NCI-H1436 treated with DMSO at 0.1 percent for 48 hours (cell line): ENCODE data around the gene SLC13A5.
A peak's percentile ranks its signal among the peaks of the same experiment; 100 is the strongest.
"Not testable (repeated sequence)": the region's sequence is repeated elsewhere in the genome, so short reads cannot be mapped to it uniquely, and the experiment has no call there.

Experiments
- DNase-seq: peaks from one replicate; lab custom pipeline; 2025; lab: John Stamatoyannopoulos, UW

The SLC13A5 gene

DNA sequence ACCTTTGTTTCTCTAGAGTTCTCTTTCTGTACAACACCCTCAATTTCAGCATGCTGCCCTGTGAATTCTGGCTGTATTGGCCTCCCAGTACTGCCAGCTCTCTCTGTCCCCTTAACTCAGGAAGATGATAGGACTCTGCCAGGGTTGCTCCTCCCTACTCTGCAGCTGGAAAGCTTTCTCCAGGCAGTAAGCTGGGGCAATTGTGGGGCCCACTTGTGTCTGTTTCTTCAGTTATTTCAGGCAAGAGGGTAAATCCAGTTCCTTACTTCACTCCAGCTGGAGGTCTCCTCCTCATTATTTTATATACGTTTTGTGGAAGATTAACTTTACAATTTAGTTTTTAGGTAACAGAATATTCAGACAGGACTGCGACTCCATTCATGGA, 51.7 kb downstream of the SLC13A5 start:
- no peak for DNase-seq

DNA sequence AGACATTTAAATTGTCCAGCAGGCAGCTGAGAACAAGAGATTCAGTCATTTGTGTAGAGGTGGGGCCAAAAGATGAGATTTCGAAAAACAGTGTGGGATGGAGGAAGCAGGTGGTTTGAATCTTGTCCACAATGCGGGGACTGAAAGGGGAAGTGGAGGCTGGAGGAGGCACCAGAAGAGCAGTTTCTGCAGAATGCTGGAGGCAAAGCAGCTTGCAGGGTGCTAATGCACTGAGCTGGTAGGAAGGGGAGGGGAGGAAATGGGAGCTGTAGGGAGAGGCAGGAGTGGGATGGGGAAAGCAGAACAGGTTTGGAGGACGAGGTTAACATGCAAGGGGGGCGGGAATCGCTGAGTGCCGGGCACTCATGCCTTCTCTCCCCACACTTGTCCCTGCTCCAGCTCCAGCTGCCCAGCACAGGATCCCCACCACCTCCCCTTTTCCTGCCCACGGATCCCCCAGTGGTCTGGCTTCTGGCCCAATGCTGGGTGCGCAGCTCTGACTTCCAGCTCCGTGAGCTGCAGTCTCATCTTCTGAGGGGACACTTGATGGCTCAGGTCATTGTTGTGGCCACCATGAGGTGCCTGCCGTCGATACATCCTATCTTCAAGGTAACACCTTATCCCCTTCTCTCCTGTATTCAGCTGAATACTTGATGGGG, 52.2 kb downstream of the SLC13A5 start:
- DNase-seq: no peak

DNA sequence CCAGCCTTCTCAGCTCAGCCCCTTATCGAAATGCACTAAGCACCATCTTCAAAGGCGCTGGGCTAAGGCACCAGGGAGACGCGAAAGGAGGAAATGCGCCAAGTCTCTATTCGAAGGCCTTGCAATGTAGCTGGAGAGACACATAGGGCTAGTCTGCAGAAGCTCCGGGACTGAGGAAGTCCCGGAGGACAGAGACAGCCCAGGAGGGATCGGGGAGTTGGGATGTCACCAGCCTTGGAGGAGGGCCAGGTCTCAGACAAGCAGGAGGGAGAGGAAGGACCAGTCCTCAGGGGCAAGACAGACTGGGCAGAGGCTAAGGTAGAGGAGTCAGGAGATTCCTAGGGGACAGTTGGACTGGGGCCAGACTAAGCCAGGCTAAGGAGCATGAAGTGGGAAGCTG, 53.1 kb downstream of the SLC13A5 start:
- no peak for DNase-seq

DNA sequence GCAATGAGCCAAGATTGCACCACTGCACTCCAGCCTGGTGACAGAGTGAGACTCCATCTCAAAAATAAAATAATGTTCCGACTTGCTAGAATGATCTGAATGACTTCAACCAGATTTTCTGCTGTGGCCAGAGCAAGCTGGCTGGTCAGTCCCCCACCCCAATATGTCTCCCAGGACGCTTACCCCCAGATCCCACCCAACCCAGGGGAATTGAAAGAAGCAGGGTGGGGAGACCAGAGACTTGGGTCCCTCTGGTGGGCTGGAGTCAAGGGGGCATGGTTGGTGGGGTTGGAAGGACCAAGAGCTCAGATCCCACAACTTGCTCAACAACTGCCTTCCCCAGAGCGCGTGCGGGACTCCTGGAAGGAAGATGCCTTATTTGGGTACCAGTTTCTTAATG, 54.8 kb downstream of the SLC13A5 start:
- not testable (repeated sequence) for DNase-seq

DNA sequence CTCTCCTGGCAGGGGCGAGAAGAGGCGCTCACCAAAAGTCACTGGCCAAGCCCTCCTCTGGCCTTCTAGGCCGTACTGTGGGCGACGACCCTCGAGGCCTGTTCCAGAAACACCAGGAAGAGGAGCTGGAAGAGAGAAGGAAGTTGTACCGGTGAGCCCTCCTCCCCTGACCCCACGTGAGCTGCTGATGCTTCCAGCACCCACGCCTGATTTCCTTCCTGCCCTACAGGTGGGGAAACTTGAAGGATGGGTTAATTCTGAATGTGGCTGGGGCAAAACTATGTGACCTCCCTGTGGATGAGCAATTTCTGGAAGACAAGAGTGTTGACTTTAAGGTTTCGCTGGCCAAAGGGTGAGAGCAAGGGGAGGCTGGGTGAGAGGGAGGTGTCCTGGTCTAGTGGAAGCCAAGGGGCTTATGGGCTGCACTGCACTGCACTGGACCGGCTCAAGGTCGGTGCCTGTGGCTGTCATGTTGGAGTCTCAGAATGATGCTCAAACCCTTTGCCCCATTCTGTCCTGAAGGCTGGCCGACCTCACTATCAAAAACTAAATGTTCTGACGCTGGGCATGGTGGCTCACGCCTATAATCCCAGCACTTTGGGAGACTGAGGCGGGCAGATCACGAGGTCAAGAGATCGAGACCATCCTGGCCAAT, 55.4 kb downstream of the SLC13A5 start:
- DNase-seq: no peak

DNA sequence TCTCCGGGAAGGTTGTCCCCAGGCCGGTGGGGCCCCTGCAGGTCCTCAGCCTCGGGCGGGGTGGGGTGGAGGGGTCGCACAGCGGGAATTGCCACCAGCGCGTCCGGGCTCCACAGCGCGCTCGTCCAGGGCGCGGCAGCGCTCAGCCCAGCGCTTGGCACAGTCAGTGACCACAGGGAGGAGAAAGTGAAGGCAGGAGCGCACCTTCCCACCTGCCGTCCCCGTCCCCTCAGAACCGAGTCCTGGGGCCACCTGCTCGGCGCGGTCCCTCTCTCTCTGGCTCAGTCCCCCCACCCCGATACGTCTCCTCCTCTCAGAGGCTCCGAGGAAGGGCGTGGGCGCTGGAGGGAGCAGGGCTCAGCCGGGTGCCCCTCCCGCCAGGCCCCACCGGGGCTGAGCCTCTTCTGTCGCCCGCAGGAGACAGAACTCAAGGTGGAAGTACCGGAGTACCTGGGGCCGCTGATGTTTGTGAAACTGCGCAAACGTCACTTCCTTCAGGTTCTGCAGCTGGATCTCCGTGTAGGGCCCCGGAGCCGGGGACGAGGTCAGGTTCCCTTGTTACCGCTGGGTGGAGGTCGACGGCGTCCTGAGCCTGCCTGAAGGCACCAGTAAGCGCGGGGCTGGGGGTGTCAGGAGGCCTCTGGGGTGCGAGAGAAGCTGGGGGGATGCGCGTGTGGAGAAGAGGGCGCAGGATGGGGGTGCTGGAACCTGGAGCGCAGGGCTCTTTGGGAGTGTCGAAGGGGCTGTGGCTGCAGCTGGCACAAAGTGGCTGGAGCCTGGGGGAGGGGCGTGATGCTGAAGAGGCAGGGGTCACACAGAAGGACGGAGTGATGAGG, 56.2 kb downstream of the SLC13A5 start:
- not testable (repeated sequence) for DNase-seq

DNA sequence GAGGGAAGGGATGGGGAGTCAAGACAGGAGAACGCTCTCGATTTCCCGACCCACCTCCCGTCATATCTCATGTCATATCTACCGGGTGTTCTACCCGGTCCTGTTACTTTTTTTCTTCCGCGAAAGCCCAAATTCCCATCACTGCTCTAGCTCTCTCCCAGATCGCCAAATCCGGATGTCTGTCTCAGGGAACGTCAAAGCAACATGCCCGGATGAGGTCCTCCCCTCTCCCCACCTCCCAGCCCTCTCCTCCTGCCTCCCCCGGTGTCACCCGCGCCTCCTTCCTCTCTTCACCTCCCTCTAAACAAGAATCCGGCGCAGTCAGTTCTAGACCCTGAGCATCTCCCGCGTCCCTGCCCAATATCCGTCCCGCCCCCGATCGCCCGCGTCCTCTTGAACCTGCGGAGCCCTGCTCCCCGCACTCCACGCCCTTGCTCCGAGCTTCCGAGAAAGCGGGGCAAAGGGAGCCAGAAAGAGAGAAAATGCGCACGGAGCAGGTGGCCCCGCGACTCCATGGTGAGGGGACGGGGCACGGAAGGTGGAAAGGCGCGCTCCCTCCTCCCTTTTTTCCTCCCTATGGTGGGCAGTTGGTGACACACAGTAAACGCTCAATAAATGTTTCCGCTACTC, 57.3 kb downstream of the SLC13A5 start:
- DNase-seq: not testable (repeated sequence)

DNA sequence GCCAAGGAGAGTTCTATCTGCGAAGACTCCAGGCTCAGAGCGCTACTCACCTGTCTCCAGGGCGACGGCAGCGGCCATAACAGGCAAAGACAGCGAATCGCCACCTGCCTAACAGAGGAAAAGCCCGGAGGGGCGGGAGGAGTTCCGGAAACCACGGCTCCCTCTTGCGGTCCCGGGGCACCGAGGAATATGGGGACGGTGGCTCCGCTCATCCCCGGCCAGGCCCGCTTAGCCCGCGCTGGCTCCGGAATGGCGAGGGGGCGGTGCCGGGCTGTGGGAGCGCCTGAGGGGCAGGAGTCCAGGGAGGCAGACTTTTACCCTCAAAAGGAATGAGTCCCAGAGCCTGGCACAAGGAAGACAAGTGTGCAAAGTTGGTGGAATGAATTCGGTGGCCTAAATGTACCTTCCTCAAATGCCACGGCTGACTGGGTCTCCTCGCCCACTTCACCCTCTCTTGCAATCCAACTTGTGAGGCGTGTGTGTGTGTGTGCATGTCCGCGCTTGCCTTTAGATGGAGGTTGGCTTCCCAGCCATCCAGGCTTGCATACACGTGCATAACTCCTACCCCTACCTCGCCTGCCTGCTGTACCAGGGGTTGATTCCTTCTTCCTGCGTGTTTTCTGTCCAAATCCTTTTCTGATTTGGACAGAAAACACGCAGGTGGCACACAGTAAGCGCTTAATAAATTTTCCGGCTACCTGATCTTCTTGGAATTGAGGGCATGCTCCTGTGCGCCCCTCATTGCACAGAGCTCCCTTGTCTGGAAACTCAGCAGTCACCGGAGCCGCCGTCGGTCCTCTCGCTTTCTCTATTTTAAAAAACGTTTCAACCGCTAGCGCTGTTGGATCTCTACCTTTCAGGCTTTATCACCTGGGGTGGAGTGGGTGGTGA, 58.1 kb downstream of the SLC13A5 start:
- DNase-seq: no peak

DNA sequence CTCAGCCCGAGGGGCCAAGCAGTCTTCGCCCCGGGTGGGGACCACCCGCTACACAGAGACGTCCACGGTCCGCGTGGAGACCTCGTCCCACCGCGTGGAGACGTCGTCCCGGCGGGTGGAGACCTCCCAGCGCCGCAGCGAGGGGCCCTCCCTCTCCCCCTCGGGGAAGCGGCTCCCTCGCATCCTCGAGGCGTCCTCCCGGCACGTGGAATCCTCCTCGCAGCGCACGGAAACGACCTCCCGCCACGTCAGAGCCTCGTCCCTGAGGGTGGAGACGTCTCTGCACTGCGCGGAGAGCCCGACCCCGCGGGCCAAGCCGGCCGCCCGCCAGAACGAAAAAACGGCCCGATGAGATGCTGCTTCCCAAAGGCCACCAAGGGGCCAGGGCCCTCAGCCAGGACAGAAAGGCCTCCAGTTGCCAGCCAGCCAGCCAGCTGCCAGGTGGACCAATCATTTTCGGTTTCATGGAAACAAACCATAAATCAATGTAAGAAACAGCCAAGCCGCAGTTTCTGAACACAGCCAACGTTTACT, 61.2 kb downstream of the SLC13A5 start:
- DNase-seq: no peak

DNA sequence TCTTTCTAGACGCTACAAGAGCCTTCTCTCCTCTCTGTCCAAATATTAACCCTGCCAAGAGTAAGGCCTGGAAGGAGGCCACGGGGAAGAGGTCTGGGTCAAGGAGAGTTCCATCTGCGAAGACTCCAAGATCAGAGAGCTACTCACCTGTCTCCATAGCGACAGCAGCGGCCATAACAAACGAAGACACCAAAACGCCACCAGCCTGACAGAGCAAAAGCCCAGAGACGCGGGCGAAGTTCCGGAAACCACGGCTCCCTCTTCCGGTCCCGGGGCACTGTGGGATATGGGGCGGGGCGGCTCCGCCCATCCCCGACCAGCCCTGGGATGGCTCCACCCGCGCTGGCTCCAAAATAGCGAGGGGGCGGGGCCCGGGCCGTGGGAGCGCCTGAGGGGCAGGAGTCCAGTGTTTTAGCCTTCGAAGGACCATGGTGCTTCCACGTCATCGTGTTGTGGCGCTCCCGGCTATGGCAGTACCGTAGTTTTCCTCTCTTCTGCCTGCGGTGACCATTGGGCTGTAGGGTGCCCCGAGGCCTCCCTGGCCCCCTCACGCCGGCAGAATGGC, 61.7 kb downstream of the SLC13A5 start, which contains the start of the genes C17orf100 and MED31:
TSS of gene C17orf100 (plus strand) at position 409 of the 565 bp plus-strand sequence. CDS start at position 561, 152 bp downstream.
TSS of gene MED31 (minus strand) at position 252 of the 565 bp plus-strand sequence. CDS start at position 175, 77 bp downstream.
- peak; percentile 42 for DNase-seq

DNA sequence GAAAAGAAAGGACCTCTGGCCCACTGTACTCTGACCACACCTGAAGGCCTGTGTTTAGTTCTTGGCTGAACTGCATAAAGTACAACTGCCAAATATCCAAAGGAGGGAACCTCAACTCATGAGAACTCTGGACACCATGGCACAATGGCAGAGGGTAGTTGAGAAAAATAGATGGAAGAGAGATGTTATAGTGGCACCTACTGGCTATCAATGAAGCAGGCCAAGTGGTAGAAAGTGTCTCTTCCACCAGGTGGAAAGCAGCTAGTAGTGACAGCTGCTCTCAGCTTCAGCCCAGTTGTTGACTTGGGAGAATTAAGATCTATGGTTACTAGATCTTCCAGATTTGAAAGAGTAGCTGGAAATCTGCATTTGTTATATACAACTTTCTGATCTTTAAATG, 65.0 kb downstream of the SLC13A5 start:
- no peak for DNase-seq

DNA sequence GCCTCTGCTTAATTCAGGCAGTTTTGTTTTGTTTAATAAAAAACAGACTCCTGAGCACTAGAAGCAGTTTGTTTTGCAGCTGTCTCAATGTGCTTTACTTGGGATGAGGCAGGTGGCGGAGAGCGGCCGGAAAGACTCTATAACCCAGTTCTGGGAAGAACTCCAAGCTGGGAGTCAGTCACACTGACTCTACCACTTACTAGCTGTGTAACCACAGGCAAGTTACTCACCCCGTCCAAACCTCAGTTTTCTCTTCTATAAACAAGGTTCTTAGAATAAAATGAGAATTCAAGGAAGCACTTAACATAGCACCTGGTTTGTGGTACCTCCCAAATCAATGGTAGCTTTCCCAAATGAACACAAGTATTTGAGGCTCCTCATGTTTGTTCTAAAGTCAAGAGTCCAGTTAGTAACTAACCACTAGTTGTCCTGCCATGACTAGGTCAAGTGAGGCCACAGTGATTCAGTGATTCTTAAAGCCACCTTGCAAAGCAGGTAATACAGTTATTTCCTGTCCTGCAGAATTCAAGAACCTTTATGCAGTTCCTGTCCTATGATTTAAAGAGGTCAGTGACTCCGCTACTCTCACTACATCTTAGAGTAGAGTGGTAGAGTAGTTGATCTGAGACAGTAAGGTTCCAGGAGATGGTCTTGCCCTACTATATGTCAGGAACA, 69.6 kb downstream of the SLC13A5 start:
- no peak for DNase-seq

DNA sequence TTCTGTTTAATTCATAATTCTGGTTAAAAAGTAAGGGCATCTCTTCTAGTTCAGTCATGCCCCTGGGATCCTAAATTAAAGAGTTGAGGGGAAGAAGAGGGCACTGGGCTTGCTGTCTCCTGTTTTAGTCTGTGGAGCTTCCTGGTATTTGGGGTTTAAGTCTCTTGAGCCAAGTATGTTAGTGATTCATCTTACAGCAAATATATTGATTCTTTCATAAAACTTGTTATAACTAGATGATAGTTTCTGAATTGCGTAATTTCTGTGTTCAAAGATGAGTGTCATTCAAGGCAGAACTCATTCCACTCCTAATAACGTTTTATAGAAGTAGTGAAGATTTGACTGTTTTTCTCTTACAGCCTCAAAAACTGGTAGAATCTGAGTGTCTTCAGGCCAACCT, 70.6 kb downstream of the SLC13A5 start:
- no peak for DNase-seq

DNA sequence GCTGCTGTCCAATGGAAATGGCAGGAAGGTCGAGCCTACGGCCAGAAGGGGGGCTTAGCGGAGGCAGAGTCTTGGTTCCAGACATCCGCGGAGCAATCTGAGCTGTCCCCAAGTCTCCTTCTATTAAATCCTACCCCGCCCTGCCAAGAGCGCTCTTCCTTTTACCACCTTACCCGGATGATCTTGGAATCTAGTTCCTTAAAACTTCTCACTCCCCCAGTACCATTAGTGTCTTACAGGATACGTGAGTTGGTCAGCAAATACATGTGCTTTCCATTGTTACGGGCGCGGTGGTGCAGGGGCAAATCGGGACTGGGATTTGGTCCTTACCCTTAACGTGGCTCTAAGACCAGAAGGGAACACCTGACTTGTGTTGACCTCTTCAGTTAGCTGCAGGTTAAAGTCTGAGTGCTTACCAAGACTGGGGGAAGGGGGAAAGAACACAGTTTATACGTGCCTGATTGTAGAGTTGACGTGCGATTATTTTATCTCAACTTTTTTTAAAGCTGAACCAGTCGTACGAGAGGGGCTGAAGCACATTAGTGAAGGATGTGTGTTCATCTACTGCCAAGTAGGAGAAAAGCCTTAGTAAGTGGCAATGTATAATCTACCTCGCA, 71.8 kb downstream of the SLC13A5 start:
- DNase-seq: no peak

DNA sequence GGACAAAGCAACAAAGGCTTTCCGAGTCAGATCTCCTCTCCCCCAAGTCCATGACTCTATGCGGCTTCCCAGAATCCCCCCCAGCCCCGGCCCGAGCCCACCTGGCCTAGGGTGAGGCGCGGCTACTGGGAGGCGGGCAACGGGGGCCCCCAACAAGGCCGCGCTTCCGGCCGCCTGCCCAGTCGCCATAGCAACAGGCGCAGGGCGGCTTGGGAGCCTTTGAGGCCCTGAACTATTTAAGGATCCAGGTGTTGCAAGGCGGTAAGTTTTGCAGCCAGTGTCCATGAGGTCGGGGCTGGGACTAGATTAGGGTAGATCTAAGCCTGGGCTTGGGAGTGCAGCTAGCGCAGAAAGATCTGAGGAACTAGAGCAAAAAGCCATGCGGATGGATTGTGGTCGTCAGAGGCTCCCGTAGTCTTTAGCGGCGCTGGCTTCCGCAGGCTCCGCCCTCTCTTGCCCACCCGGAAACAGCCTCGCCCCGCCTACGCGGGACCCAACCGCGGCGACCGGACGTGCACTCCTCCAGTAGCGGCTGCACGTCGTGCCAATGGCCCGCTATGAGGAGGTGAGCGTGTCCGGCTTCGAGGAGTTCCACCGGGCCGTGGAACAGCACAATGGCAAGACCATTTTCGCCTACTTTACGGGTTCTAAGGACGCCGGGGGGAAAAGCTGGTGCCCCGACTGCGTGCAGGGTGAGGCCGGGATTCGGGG, 72.5 kb downstream of the SLC13A5 start, which contains the start of the genes KIAA0753 and TXNDC17:
TSS of gene KIAA0753 (minus strand) at position 176 of the 711 bp plus-strand sequence. CDS start 5,608 bp downstream, outside the sequence.
TSS of gene TXNDC17 (plus strand) at position 525 of the 711 bp plus-strand sequence. CDS start at position 548, 23 bp downstream.
- peak; percentile 79 for DNase-seq

DNA sequence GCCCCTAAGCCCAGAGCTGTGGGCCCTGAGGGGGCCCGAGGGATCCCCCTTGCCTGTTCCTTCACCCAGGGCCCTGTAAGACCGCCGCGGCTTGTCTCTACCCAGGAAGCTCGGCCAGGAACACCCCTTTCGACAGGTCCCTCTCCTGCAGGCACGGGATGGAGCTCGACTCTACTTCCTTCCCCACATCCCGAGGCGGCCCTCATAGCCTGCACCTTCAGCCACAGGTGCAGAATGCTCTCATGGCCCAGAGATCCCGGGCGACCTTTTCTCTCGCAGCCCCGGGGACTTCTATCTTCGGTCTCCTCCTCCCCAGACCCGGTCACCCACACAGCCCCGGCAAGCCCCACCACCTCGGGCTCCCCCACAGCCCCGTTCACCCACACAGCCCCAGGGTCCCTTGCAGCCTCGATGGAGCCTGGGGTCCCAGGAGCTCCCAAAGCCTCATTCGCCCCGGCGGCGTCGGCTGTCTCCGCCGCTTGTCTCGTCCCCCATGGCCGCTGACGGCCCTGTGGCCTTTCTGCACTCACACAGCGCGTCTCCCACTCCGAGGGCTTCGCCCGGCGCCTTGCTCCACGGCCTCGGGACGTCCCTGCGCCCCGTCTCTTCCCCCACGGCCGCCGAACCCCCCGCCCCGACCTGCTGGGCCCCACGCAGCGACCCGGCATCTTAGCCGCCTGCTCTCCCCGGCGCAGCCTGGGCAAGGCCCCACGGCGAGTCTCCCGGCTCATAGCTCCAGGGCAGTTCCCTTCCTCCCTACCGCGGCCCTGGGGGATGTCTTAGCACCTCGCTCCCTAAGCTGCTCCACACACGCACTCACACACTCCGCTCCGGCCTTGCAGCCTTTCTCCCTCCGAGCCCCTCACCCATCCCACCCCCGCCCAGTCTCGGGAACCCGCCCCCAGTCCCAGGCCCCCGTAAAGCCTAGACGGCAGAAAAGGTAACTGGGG, 73.3 kb downstream of the SLC13A5 start:
- no peak for DNase-seq

DNA sequence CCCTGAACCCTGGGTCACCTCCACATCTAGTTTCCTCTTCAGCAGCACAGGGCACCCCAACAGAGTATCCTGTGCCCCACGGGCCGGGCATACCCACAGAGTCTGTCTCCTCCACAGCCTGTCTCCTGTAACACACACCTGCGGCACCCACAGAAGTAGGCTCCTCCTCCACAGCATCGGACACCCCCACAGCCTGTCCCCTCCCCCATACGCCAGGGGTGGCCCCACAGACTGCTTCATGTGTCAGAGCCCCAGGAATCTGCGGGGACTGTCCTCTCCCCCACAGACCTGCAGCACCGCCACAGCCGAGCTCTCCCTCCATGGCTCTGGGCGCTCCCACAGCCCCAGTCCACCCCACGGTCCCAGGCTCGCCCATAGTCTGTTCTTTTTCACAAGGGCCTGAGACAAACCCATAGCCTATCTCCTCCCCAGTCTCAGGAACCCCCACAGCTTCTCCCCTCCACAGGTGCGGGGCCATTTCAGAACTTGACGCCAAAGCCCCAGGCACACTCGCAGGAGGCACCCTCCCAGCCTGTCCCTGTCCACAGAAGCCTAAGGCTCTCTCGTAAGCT, 74.1 kb downstream of the SLC13A5 start:
- DNase-seq: no peak
